ENCODE data around the gene SPHKAP. TPM values are rescaled to one million over a fixed set of nuclear protein-coding genes. Genes with fewer than 3 reads are reported as not detected.
"Not testable (repeated sequence)": the region's sequence is repeated elsewhere in the genome, so short reads cannot be mapped to it uniquely, and the experiment has no call there.

SPHKAP gene
- total RNA-seq, 2 experiments from 2014 or later = not detected

DNA sequence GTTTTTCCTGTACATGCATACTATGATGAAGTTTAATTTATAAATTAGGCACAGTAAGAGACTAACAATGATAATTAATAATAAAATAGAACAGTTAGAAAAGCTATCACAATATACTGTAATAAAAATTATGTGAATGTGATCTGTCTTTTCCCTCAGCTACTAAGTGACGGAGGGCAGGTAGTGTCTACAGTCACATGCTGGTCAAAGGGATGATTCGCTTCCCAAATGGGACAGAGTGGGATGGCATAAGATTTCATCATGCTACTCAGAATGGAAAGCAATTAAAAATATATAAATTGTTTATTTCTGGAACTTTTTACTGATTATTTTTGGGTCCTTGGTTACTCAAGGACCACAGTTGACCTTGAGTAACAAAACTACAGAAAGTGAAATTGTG lies 238.5 kb downstream of the SPHKAP start:
- Mint-ChIP-seq H3K36me3 (ENCODE audit: low read depth) (no peaks in the 10 kb centered on the region), H3K9me3 (no peaks in the 10 kb centered on the region), H3K27me3 (no peaks in the 10 kb centered on the region), H3K27ac (no peak overlapping the region), H3K4me3 (no peak overlapping the region), H3K4me1 (no peaks in the 10 kb centered on the region)
- no peak for DNase-seq
- ChIA-PET CTCF (interaction anchor here (0.6 kb wide), 1 partner anchor 1331 kb away, joined by 5 read pairs; no protein-coding TSS in a partner anchor), POLR2A (no interaction called here)

GRCh38 chr2:227942021-227942420 lies 239.5 kb downstream of the SPHKAP start:
- H3K27ac Mint-ChIP-seq = no peak overlapping the region
- H3K4me1 Mint-ChIP-seq = no peaks in the 10 kb centered on the region
- no peaks in the 10 kb centered on the region for H3K36me3 Mint-ChIP-seq (ENCODE audit: low read depth)
- CTCF ChIA-PET = no interaction called here
- H3K9me3 Mint-ChIP-seq = no peaks in the 10 kb centered on the region
- H3K27me3 Mint-ChIP-seq = no peaks in the 10 kb centered on the region
- H3K4me3 Mint-ChIP-seq = no peak overlapping the region
- no peak for DNase-seq
- POLR2A ChIA-PET = no interaction called here

DNA sequence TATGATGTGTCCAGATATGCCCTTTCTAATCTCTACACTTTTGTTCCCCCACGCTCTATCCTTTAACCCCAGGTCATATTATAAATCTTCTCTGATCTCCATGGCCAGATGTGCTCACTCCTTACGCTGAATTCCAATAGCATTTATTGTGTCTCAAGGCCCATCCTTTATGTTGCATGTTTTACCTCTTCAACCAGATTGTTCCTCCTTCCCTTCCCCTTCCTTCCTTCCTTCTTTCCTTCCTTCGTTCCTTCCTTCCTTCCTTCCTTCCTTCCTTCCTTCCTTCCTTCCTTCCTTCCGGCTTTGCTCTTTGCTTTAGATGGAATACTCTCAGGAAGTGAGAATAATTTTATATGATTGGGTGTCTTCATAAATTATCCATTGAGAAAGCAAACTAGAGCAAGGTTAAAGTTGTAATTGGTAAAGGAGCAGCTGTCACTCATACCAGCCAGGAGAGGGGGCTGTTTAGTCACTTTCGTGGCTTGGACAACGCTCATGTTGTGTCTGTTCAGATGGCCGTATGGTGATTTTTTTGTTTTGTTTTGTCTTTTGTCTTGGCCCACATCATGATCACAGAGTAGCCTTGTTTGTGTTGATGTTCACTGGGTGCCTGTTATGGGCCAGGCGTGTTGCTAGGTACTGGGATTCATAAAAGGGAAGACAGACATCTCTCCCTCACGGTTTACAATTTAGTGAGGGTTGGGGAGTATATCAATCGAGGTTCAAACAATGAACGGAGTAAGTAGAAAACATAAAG lies 242.0 kb downstream of the SPHKAP start:
- Mint-ChIP-seq H3K9me3 (no peaks in the 10 kb centered on the region), H3K4me3 (no peak overlapping the region), H3K36me3 (ENCODE audit: low read depth) (no peaks in the 10 kb centered on the region), H3K27me3 (no peaks in the 10 kb centered on the region), H3K4me1 (no peaks in the 10 kb centered on the region), H3K27ac (no peak overlapping the region)
- ChIA-PET CTCF (no interaction called here), POLR2A (no interaction called here)
- no peak for DNase-seq

GRCh38 chr2:227936249-227936648 lies 245.2 kb downstream of the SPHKAP start:
- POLR2A ChIA-PET; H3K36me3 Mint-ChIP-seq (ENCODE audit: low read depth); H3K4me3 Mint-ChIP-seq; H3K9me3 Mint-ChIP-seq; H3K4me1 Mint-ChIP-seq; H3K27me3 Mint-ChIP-seq; H3K27ac Mint-ChIP-seq; CTCF ChIA-PET; DNase-seq: not testable (repeated sequence)

- Mint-ChIP-seq H3K27ac (no peak overlapping the region), H3K27me3 (peaks cover 6% of the 10 kb centered on the region), H3K9me3 (no peaks in the 10 kb centered on the region), H3K36me3 (ENCODE audit: low read depth) (no peaks in the 10 kb centered on the region), H3K4me1 (no peaks in the 10 kb centered on the region), H3K4me3 (no peak overlapping the region)
- POLR2A ChIA-PET = no interaction called here
- DNase-seq = no peak
- CTCF ChIA-PET = no interaction called here
These were observed 247.6 kb downstream of the SPHKAP start for GRCh38 chr2:227933884-227934283.

- CTCF ChIA-PET = interaction anchor here (0.6 to 0.7 kb wide), 2 partner anchors 28 to 913 kb away, joined by 3 read pairs; no protein-coding TSS in a partner anchor
- DNase-seq = no peak
These were observed 249.1 kb downstream of the SPHKAP start for GRCh38 chr2:227932403-227932802.

GRCh38 chr2:227932001-227932400 lies 249.5 kb downstream of the SPHKAP start:
- POLR2A ChIA-PET = no interaction called here
- Mint-ChIP-seq H3K9me3 (peaks cover 2% of the 10 kb centered on the region), H3K4me3 (no peak overlapping the region), H3K4me1 (no peaks in the 10 kb centered on the region), H3K36me3 (ENCODE audit: low read depth) (no peaks in the 10 kb centered on the region), H3K27ac (no peak overlapping the region), H3K27me3 (peaks cover 6% of the 10 kb centered on the region)
- CTCF ChIA-PET = interaction anchor here (0.6 to 0.7 kb wide), 2 partner anchors 28 to 914 kb away, joined by 3 read pairs; no protein-coding TSS in a partner anchor
- DNase-seq = no peak

More at GRCh38 chr2:227932403-227932802, 249.1 kb downstream of the SPHKAP start:
- POLR2A ChIA-PET = no interaction called here
- Mint-ChIP-seq H3K27ac (no peak overlapping the region), H3K36me3 (ENCODE audit: low read depth) (no peaks in the 10 kb centered on the region), H3K4me3 (no peak overlapping the region), H3K27me3 (peaks cover 6% of the 10 kb centered on the region), H3K4me1 (no peaks in the 10 kb centered on the region), H3K9me3 (peaks cover 2% of the 10 kb centered on the region)
